HEK293T (cell line): Measurements from ENCODE around the gene KCNN4.

ENCODE experiments used
- CTCF ChIA-PET: fragments of 350-600 bp; formaldehyde crosslinking; extraction: SDS; loops from one replicate; lab custom pipeline; 2021; ENCODE audit warnings: antibody characterized with exemption, inconsistent platforms; lab: Yijun Ruan, JAX
- POLR2A ChIA-PET: fragments of 350-600 bp; formaldehyde crosslinking; extraction: SDS; loops from one replicate; lab custom pipeline; 2020; ENCODE audit warnings: antibody characterized with exemption, inconsistent platforms; lab: Yijun Ruan, JAX
- DNase-seq: peaks from one replicate; pipeline ENCODE4 v3.0.0; 2012; ENCODE audit warnings: mixed read lengths; ENCODE audit errors: extremely low spot score
- ARNT ChIP-seq: fragments of 450-650 bp; IDR thresholded peaks from 2 replicates; pipeline ENCODE4 v1.6.1; 2017; ENCODE audit warnings: mild to moderate bottlenecking
- BHLHE40 ChIP-seq: fragments of 450-650 bp; IDR thresholded peaks from 2 replicates; pipeline ENCODE4 v1.6.1; 2016; ENCODE audit warnings: mild to moderate bottlenecking, moderate library complexity, borderline replicate concordance
- CTBP1 ChIP-seq: fragments of 450-650 bp; IDR thresholded peaks from 2 replicates; pipeline ENCODE4 v1.6.1; 2016; ENCODE audit warnings: borderline replicate concordance
- ELF4 ChIP-seq: fragments of 450-650 bp; IDR thresholded peaks from 2 replicates; pipeline ENCODE4 v1.6.1; 2017; ENCODE audit warnings: antibody characterized with exemption
- FOXA1 ChIP-seq: fragments of 450-650 bp; IDR thresholded peaks from 2 replicates; pipeline ENCODE4 v1.6.1; 2016; ENCODE audit warnings: mild to moderate bottlenecking
- FOXK2 ChIP-seq: fragments of 450-650 bp; IDR thresholded peaks from 2 replicates; pipeline ENCODE4 v1.6.1; 2016; ENCODE audit warnings: mild to moderate bottlenecking
- FOXM1 ChIP-seq: fragments of 450-650 bp; IDR thresholded peaks from 2 replicates; pipeline ENCODE4 v1.6.1; 2017; ENCODE audit warnings: mild to moderate bottlenecking, borderline replicate concordance
- HDGF ChIP-seq: fragments of 450-650 bp; IDR thresholded peaks from 2 replicates; pipeline ENCODE4 v1.6.1; 2017; ENCODE audit warnings: antibody characterized with exemption, borderline replicate concordance
- L3MBTL2 ChIP-seq: fragments of 450-650 bp; conservative IDR thresholded peaks from 2 replicates; pipeline ENCODE4 v1.6.1; 2016; ENCODE audit warnings: mild to moderate bottlenecking
- LEF1 ChIP-seq: fragments of 450-650 bp; IDR thresholded peaks from 2 replicates; pipeline ENCODE4 v1.6.1; 2017; ENCODE audit warnings: mild to moderate bottlenecking, borderline replicate concordance
- NFRKB ChIP-seq: fragments of 450-650 bp; IDR thresholded peaks from 2 replicates; pipeline ENCODE4 v1.6.1; 2016; ENCODE audit warnings: mild to moderate bottlenecking, moderate library complexity
- SP1 ChIP-seq: fragments of 450-650 bp; IDR thresholded peaks from 2 replicates; pipeline ENCODE4 v1.6.1; 2017
- SUZ12 ChIP-seq: fragments of 450-650 bp; IDR thresholded peaks from 2 replicates; pipeline ENCODE4 v1.6.1; 2016; ENCODE audit warnings: mild to moderate bottlenecking
- TARDBP ChIP-seq: fragments of 450-650 bp; IDR thresholded peaks from 2 replicates; pipeline ENCODE4 v1.6.1; 2016
- ZNF384 ChIP-seq: fragments of 450-650 bp; IDR thresholded peaks from 2 replicates; pipeline ENCODE4 v1.6.1; 2016
- TF ChIP-seq, protein P1 (sequence below): fragments of 450-650 bp; IDR thresholded peaks from 2 replicates; pipeline ENCODE4 v1.6.1; 2016

The KCNN4 gene

DNA sequence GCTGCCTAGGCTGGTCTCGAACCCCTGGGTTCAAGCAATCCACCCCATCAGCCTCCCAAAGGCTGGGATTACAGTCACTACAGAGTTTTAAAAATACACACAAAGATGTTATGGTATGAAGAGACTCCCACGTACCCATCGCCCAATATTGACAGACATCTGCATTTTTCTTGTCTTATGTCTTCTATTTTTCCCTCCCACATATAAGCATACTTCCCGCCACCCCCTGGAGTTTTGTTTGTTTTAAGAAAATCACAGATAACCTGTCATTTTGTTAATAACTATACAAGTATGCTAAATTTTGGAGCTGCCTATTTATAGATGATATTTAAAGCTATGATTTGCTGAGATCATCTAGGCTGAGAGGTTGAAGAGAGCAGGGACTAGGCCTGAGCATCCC, 19.8 kb downstream of the KCNN4 start:
- CTCF ChIA-PET, result no interaction called here
- DNase-seq, result no peak

GRCh38 chr19:43759515-43759914, 21.3 kb downstream of the KCNN4 start:
- no peak for DNase-seq
- ChIA-PET POLR2A (no interaction called here), CTCF (no interaction called here)
- TF ChIP-seq NFRKB (no peak), HDGF (no peak), BHLHE40 (no peak), TARDBP (no peak), SP1 (no peak), SUZ12 (no peak), LEF1 (no peak), ELF4 (no peak), CTBP1 (no peak), FOXA1 (no peak), L3MBTL2 (no peak)
- TF ChIP-seq, protein P1, sequence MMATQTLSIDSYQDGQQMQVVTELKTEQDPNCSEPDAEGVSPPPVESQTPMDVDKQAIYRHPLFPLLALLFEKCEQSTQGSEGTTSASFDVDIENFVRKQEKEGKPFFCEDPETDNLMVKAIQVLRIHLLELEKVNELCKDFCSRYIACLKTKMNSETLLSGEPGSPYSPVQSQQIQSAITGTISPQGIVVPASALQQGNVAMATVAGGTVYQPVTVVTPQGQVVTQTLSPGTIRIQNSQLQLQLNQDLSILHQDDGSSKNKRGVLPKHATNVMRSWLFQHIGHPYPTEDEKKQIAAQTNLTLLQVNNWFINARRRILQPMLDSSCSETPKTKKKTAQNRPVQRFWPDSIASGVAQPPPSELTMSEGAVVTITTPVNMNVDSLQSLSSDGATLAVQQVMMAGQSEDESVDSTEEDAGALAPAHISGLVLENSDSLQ, result no peak

More for the DNA sequence above, 19.8 kb downstream of the KCNN4 start:
- TF ChIP-seq NFRKB (no peak), HDGF (no peak)
- POLR2A ChIA-PET, result no interaction called here

DNA sequence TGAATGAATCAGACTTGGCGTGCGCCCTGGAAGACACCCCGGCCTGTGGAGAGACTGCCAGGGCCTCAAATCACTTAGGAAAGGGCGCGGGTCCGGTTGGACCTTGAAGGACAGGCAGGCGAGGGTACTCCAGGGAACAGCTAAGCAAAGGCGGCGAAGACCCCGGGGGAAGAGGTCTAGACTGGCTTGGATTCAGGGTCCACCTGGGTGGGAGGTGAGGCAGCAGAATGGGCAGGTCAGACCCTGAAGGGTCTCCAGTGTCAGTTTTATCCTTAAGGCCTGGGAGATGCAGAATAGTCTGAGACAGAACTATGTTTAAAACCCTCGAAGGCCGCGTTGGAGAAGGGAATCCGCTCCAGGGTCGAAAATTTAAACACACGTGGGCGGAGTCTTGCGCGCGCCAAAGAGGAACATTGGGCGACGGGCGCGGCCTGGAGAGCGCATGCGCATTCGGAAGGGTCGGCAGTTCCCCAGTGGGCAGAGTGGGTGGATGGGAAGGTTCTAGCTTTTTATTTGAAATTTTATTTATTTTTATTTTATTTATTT, 25.4 kb downstream of the KCNN4 start:
- peak; percentile 79 for DNase-seq
- TF ChIP-seq FOXA1 (no peak), NFRKB (0 out of 2 replicates have a peak, but pooled peaks have one; percentile 30), L3MBTL2 (peak; percentile 98)
- CTCF ChIA-PET, result interaction anchor here (1.0 to 1.5 kb wide), 2 partner anchors 10 to 93 kb away, joined by 4 to 6 read pairs; no protein-coding TSS in a partner anchor

GRCh38 chr19:43754503-43755255, 26.1 kb downstream of the KCNN4 start, which contains the start of gene SMG9:
SMG9 (minus strand) TSS chr19:43754962; CDS start chr19:43750741, 4,221 bp downstream.
- ChIA-PET POLR2A (interaction anchor here (0.8 to 3.2 kb wide), 10 partner anchors 9 to 196 kb away, joined by 3 to 45 read pairs (median 6); partner anchors contain the start of genes ZNF221 and ZNF283), CTCF (no interaction called here)
- no peak for TF ChIP-seq FOXK2
- TF ChIP-seq ARNT, result no peak
- TF ChIP-seq FOXM1, result peak; percentile 47; the same call in 1 of the 2 replicates
- DNase-seq, result peak; percentile 98

More for the DNA sequence above, 25.4 kb downstream of the KCNN4 start:
- POLR2A ChIA-PET, result interaction anchor here (0.7 to 3.2 kb wide), 11 partner anchors 10 to 251 kb away, joined by 3 to 45 read pairs (median 6); partner anchors contain the start of genes PHLDB3, ZNF221 and ZNF283

- CTCF ChIA-PET, result no interaction called here
- POLR2A ChIA-PET, result interaction anchor here (1.0 to 3.2 kb wide), 7 partner anchors 8 to 197 kb away, joined by 3 to 45 read pairs (median 6); partner anchors contain the start of genes ZNF221 and ZNF283
- TF ChIP-seq CTBP1 (no peak), ZNF384 (no peak), NFRKB (no peak), SP1 (no peak), HDGF (no peak), FOXA1 (no peak), BHLHE40 (no peak), SUZ12 (no peak), L3MBTL2 (no peak), TARDBP (no peak), ELF4 (no peak), FOXM1 (no peak), LEF1 (no peak)
- TF ChIP-seq, protein P1, result no peak
- DNase-seq, result no peak
Observed at GRCh38 chr19:43754253-43754502, 26.6 kb downstream of the KCNN4 start.

- CTCF ChIA-PET, result no interaction called here
- no peak for TF ChIP-seq LEF1
- no peak for TF ChIP-seq ARNT
- TF ChIP-seq FOXA1, result no peak
- no peak for TF ChIP-seq NFRKB
- DNase-seq, result no peak
- POLR2A ChIA-PET, result no interaction called here
Observed at GRCh38 chr19:43752287-43752875, 28.4 kb downstream of the KCNN4 start.
